GM23338 (cell line): ENCODE measurements around the gene TMEM74B. TPM values are rescaled to one million over a fixed set of nuclear protein-coding genes. Genes with fewer than 3 reads are reported as not detected.
"Not testable (repeated sequence)": the region's sequence is repeated elsewhere in the genome, so short reads cannot be mapped to it uniquely, and the experiment has no call there.

Experiments
- ATAC-seq: fragments of 200-7000 bp; cut with Tn5 transposase; 3 replicates; pipeline ENCODE4 v1.9.1; 2020
- DNase-seq: peaks from one replicate; pipeline ENCODE4 v3.0.0-alpha.2; 2015; ENCODE audit warnings: low spot score
- H2AFZ ChIP-seq: fragments of 200-600 bp; sonication (generic); 2 replicates; pipeline ENCODE4 v1.8.0; 2016; ENCODE audit warnings: antibody characterized with exemption, mild to moderate bottlenecking, moderate library complexity
- H3F3A ChIP-seq: fragments of 200-600 bp; sonication (generic); replicated peaks from 2 replicates; pipeline ENCODE4 v1.8.0; 2017; ENCODE audit warnings: antibody characterized with exemption, mixed run types, low read depth
- H3K27ac ChIP-seq: fragments of 200-600 bp; sonication (generic); 2 replicates; pipeline ENCODE4 v1.6.1; 2016; ENCODE audit warnings: low read depth
- H3K27me3 ChIP-seq: fragments of 200-600 bp; sonication (generic); 2 replicates; pipeline ENCODE4 v1.8.0; 2016; ENCODE audit warnings: mild to moderate bottlenecking, mixed run types, moderate library complexity; ENCODE audit not compliant: insufficient read depth
- H3K36me3 ChIP-seq: fragments of 200-600 bp; sonication (generic); 2 replicates; pipeline ENCODE4 v1.8.0; 2016; ENCODE audit warnings: mild to moderate bottlenecking; ENCODE audit not compliant: insufficient read depth
- H3K4me1 ChIP-seq: fragments of 200-600 bp; sonication (generic); 2 replicates; pipeline ENCODE4 v1.8.0; 2016; ENCODE audit warnings: mild to moderate bottlenecking, moderate library complexity; ENCODE audit not compliant: insufficient read depth
- H3K4me2 ChIP-seq: fragments of 200-600 bp; sonication (generic); 2 replicates; pipeline ENCODE4 v1.7.1; 2017; ENCODE audit warnings: mixed run types
- H3K4me3 ChIP-seq: fragments of 200-600 bp; sonication (generic); 2 replicates; pipeline ENCODE4 v1.6.1; 2016; ENCODE audit warnings: mixed run types
- H3K79me2 ChIP-seq: fragments of 200-600 bp; sonication (generic); replicated peaks from 2 replicates; pipeline ENCODE4 v1.8.0; 2017; ENCODE audit warnings: mild to moderate bottlenecking; ENCODE audit not compliant: insufficient read depth
- H3K9me2 ChIP-seq: fragments of 200-600 bp; sonication (generic); 2 replicates; pipeline ENCODE4 v1.8.0; 2017; ENCODE audit not compliant: insufficient read depth
- H4K20me1 ChIP-seq: fragments of 200-600 bp; sonication (generic); replicated peaks from 2 replicates; pipeline ENCODE4 v1.8.0; 2017; ENCODE audit warnings: mild to moderate bottlenecking; ENCODE audit not compliant: insufficient read depth
- H3K27ac Mint-ChIP-seq: 2 replicates; pipeline ENCODE4 v1.8.0; 2020; ENCODE audit warnings: inconsistent platforms, mild to moderate bottlenecking, moderate library complexity, mixed read lengths
- H3K27me3 Mint-ChIP-seq: 3 replicates; pipeline ENCODE4 v1.8.0; 2022; ENCODE audit warnings: low read depth, mild to moderate bottlenecking, moderate library complexity, mixed read lengths, inconsistent platforms; ENCODE audit not compliant: insufficient read depth, poor library complexity
- H3K36me3 Mint-ChIP-seq: 3 replicates; pipeline ENCODE4 v1.8.0; 2021; ENCODE audit warnings: low read depth, mild to moderate bottlenecking, inconsistent platforms, moderate library complexity, mixed read lengths
- H3K4me1 Mint-ChIP-seq: 3 replicates; pipeline ENCODE4 v1.8.0; 2020; ENCODE audit warnings: mild to moderate bottlenecking, inconsistent platforms, mixed read lengths
- H3K4me3 Mint-ChIP-seq: 3 replicates; pipeline ENCODE4 v1.8.0; 2021; ENCODE audit warnings: moderate library complexity, mild to moderate bottlenecking, inconsistent platforms, mixed read lengths
- H3K9me3 Mint-ChIP-seq: 3 replicates; pipeline ENCODE4 v1.8.0; 2020; ENCODE audit warnings: moderate library complexity, mild to moderate bottlenecking, inconsistent platforms, mixed read lengths
- CREB1 ChIP-seq: fragments of 250-450 bp; sonication (Bioruptor Pico); IDR thresholded peaks from 2 replicates; pipeline ENCODE4 v1.5.0; 2020; ENCODE audit warnings: low read depth, mild to moderate bottlenecking, moderate library complexity
- EZH2 ChIP-seq: fragments of 200-600 bp; sonication (generic); IDR thresholded peaks from one replicate; pipeline ENCODE4 v1.8.0; 2017; ENCODE audit warnings: antibody characterized with exemption, mild to moderate bottlenecking, low read depth; ENCODE audit not compliant: unreplicated experiment
- EZH2phosphoT487 ChIP-seq: fragments of 200-600 bp; sonication (generic); IDR thresholded peaks from one replicate; pipeline ENCODE4 v1.8.1; 2018; ENCODE audit warnings: antibody characterized with exemption; ENCODE audit not compliant: unreplicated experiment
- JUNB ChIP-seq: IDR thresholded peaks from one replicate; pipeline ENCODE4 v1.6.1; 2016; ENCODE audit warnings: antibody characterized with exemption; ENCODE audit not compliant: unreplicated experiment
- STAT1 ChIP-seq: IDR thresholded peaks from one replicate; pipeline ENCODE4 v1.6.1; 2016; ENCODE audit warnings: antibody characterized with exemption; ENCODE audit not compliant: unreplicated experiment
- ZNF114 ChIP-seq: fragments of 250-450 bp; sonication (Bioruptor Pico); IDR thresholded peaks from 2 replicates; pipeline ENCODE4 v1.5.0; 2020; ENCODE audit warnings: mild to moderate bottlenecking, moderate library complexity
- ZNF331 ChIP-seq: fragments of 250-450 bp; sonication (Bioruptor Pico); IDR thresholded peaks from 2 replicates; pipeline ENCODE4 v1.5.0; 2020; ENCODE audit warnings: low read depth, mild to moderate bottlenecking, moderate library complexity
- polyA plus RNA-seq: library from polyadenylated mRNA; unstranded; fragments of >200 nt; fragmentation: Nextera tagmentation; extraction: Ambion mirVana; gene quantifications from 2 replicates; pipeline ENCODE4 v1.2.1, GENCODE V29; 2016
- total RNA-seq: library from RNA; depleted of rRNA; stranded (reverse); fragments of >200 nt; shearing (Covaris generic); gene quantifications from 2 replicates; pipeline ENCODE4 v1.2.3, GENCODE V29; 2014
- TF ChIP-seq, protein P1 (sequence below), 2 experiments: fragments of 200-600 bp in 1 of 2; sonication (generic) in 1 of 2; conservative IDR thresholded peaks; 2 replicates each; pipeline versions ENCODE4 v1.5.1 to v1.6.1; 2016 to 2017; ENCODE audit warnings: antibody characterized with exemption in 2 of 2, low read depth in 2 of 2, mild to moderate bottlenecking in 2 of 2, moderate library complexity in 1 of 2
- TF ChIP-seq, protein P2 (sequence below): IDR thresholded peaks from one replicate; pipeline ENCODE4 v1.6.1; 2018; ENCODE audit warnings: antibody characterized with exemption; ENCODE audit not compliant: unreplicated experiment
- TF ChIP-seq, protein P3 (sequence below): IDR thresholded peaks from 2 replicates; pipeline ENCODE4 v1.6.1; 2016; ENCODE audit warnings: antibody characterized with exemption

TMEM74B gene
- total and polyA plus RNA-seq, 2 experiments from 2014 or later, result 1.0 to 4.8 TPM

DNA sequence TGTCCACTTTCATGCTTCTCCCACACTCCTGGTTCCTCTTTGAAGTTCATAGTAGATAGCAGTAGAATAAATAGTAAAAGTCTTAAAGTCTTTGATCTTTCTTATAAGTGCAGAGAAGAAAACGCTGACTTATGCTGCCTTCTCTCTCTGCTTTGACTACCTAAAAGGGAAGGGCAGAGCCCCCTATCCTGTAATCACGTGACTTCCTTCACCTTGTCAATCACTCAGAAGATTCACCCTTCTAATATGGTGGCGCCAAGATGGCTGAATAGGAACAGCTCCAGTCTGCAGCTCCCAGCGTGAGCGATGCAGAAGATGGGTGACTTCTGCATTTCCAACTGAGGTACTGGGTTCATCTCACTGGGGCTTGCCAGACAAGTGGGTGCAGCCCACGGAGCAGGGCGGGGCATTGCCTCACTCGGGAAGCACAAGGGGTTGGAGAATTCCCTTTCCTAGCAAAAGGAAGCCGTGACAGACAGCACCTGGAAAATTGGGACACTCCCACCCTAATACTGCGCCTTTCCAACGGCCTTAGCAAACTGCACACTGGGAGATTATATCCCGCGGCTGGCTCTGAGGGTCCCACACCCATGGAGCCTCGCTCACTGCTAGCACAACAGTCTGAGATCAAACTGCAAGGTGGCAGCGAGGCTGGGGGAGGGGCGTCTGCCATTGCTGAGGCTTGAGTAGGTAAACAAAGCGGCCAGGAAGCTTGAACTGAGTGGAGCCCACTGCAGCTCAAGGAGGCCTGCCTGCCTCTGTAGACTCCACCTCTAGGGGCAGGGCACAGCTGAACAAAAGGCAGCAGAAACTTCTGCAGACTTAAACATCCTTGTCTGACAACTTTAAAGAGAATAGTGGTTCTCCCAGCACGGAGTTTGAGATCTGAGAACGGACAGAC, 32.0 kb upstream of the TMEM74B start:
- Histone ChIP-seq H2AFZ (peak overlapping the region; percentile 20; the same call in 1 of the 2 replicates), H3K4me1 (peaks cover 15% of the 10 kb centered on the region)
- not testable (repeated sequence) for H3K4me2 ChIP-seq, H4K20me1 ChIP-seq, H3K27me3 ChIP-seq, H3K4me3 Mint-ChIP-seq, H3K9me2 ChIP-seq, H3K36me3 ChIP-seq, DNase-seq, H3K79me2 ChIP-seq, H3F3A ChIP-seq, H3K36me3 Mint-ChIP-seq, H3K4me3 ChIP-seq, ATAC-seq, H3K27me3 Mint-ChIP-seq, H3K27ac ChIP-seq, H3K27ac Mint-ChIP-seq
- TF ChIP-seq, protein P1, sequence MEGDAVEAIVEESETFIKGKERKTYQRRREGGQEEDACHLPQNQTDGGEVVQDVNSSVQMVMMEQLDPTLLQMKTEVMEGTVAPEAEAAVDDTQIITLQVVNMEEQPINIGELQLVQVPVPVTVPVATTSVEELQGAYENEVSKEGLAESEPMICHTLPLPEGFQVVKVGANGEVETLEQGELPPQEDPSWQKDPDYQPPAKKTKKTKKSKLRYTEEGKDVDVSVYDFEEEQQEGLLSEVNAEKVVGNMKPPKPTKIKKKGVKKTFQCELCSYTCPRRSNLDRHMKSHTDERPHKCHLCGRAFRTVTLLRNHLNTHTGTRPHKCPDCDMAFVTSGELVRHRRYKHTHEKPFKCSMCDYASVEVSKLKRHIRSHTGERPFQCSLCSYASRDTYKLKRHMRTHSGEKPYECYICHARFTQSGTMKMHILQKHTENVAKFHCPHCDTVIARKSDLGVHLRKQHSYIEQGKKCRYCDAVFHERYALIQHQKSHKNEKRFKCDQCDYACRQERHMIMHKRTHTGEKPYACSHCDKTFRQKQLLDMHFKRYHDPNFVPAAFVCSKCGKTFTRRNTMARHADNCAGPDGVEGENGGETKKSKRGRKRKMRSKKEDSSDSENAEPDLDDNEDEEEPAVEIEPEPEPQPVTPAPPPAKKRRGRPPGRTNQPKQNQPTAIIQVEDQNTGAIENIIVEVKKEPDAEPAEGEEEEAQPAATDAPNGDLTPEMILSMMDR (conservative IDR thresholded peaks at IDR 0.05; ENCODE audit: low read depth in 2 of 2), result 0 out of 4 replicates have a peak, but pooled peaks of 1 of the 2 experiments have one; percentile 0
- Mint-ChIP-seq H3K4me1 (peaks cover 24% of the 10 kb centered on the region), H3K9me3 (peaks cover 39% of the 10 kb centered on the region; the same call in 2 of the 3 replicates)

DNA sequence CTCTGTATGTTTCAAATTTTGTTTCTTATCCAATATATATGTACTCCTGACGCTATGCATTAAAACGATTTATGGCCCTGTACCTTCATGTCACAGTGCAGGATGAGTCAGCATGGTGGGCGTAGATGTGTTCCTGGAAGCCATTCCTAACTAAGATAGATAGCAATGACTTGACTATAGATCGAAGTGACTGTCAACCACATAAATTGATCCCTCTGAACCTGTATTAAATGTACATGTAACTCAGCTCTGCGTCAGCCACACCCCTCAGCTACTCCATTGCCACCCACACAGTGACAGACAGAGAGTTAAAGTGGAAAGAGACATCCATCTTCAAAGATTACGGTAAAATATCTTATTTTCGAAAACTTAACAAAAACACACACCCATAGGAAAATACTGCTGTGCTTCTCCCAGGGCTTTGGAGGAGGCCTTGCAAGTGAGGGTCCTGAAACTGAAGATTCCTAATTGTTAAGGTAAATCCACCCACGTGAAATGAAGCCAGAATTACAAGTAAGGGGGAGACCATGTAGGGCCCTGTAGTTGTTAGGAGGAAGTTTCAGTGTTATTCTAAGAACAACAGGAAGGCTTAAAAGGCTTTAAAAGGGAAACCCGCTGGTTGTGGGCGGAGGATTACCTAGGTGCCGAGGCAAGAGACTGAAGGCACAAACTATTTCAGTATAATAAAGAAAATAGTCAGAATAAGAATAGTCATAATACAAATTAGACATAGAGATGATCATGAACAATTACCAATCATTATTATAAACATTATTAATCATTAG, 30.8 kb upstream of the TMEM74B start:
- no peaks in the 10 kb centered on the region; the same call in 1 of the 3 replicates for H3K36me3 Mint-ChIP-seq
- H3K9me3 Mint-ChIP-seq, result peaks cover 29% of the 10 kb centered on the region; the same call in 2 of the 3 replicates
- TF ChIP-seq JUNB (no peak), EZH2 (no peak), ZNF331 (CRISPR knock-in tag) (no peak), ZNF114 (CRISPR knock-in tag) (no peak), STAT1 (no peak), EZH2phosphoT487 (no peak), CREB1 (no peak)
- TF ChIP-seq, protein P1 (conservative IDR thresholded peaks at IDR 0.05; ENCODE audit: low read depth in 2 of 2), result no peak
- TF ChIP-seq, protein P2, sequence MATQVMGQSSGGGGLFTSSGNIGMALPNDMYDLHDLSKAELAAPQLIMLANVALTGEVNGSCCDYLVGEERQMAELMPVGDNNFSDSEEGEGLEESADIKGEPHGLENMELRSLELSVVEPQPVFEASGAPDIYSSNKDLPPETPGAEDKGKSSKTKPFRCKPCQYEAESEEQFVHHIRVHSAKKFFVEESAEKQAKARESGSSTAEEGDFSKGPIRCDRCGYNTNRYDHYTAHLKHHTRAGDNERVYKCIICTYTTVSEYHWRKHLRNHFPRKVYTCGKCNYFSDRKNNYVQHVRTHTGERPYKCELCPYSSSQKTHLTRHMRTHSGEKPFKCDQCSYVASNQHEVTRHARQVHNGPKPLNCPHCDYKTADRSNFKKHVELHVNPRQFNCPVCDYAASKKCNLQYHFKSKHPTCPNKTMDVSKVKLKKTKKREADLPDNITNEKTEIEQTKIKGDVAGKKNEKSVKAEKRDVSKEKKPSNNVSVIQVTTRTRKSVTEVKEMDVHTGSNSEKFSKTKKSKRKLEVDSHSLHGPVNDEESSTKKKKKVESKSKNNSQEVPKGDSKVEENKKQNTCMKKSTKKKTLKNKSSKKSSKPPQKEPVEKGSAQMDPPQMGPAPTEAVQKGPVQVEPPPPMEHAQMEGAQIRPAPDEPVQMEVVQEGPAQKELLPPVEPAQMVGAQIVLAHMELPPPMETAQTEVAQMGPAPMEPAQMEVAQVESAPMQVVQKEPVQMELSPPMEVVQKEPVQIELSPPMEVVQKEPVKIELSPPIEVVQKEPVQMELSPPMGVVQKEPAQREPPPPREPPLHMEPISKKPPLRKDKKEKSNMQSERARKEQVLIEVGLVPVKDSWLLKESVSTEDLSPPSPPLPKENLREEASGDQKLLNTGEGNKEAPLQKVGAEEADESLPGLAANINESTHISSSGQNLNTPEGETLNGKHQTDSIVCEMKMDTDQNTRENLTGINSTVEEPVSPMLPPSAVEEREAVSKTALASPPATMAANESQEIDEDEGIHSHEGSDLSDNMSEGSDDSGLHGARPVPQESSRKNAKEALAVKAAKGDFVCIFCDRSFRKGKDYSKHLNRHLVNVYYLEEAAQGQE, result no peak
- TF ChIP-seq, protein P3, sequence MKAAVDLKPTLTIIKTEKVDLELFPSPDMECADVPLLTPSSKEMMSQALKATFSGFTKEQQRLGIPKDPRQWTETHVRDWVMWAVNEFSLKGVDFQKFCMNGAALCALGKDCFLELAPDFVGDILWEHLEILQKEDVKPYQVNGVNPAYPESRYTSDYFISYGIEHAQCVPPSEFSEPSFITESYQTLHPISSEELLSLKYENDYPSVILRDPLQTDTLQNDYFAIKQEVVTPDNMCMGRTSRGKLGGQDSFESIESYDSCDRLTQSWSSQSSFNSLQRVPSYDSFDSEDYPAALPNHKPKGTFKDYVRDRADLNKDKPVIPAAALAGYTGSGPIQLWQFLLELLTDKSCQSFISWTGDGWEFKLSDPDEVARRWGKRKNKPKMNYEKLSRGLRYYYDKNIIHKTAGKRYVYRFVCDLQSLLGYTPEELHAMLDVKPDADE, result no peak

More for the DNA sequence above, 30.8 kb upstream of the TMEM74B start:
- no peaks in the 10 kb centered on the region for H3F3A ChIP-seq
- H2AFZ ChIP-seq, result peak overlapping the region; percentile 70
- no peaks in the 10 kb centered on the region for H3K79me2 ChIP-seq
- no peak overlapping the region for H3K4me3 ChIP-seq
- H3K36me3 ChIP-seq, result no peaks in the 10 kb centered on the region
- H3K4me1 ChIP-seq, result peaks cover 16% of the 10 kb centered on the region
- ATAC-seq (no peak), DNase-seq (no peak)
- H3K27me3 Mint-ChIP-seq, result no peaks in the 10 kb centered on the region
- no peaks in the 10 kb centered on the region for H3K9me2 ChIP-seq
- H3K27me3 ChIP-seq, result no peaks in the 10 kb centered on the region
- H3K4me2 ChIP-seq, result no peak overlapping the region
- peaks cover 24% of the 10 kb centered on the region for H3K4me1 Mint-ChIP-seq
- peak overlapping the region; percentile 46 for H3K27ac Mint-ChIP-seq
- no peak overlapping the region for H3K4me3 Mint-ChIP-seq
- H4K20me1 ChIP-seq, result no peaks in the 10 kb centered on the region
- H3K27ac ChIP-seq, result no peak overlapping the region
